GM12875 (cell line): ENCODE data around the gene WIPF3.

Experiments used
- H3K4me3 ChIP-seq: one replicate; pipeline ENCODE4 v1.5.1; 2011; ENCODE audit warnings: low read depth, low read length, control low read depth
- CTCF ChIP-seq: IDR thresholded peaks from 2 replicates; pipeline ENCODE4 v1.5.1; 2011; ENCODE audit warnings: low read depth, mild to moderate bottlenecking, control low read depth, inconsistent platforms, low read length, moderate library complexity, borderline replicate concordance; ENCODE audit not compliant: insufficient read depth

The WIPF3 gene

GRCh38 chr7:29833929-29834328 is 27.6 kb downstream of the WIPF3 start:
- H3K4me3 ChIP-seq = no peak overlapping the region
- no peak for TF ChIP-seq CTCF

- no peak for TF ChIP-seq CTCF
- H3K4me3 ChIP-seq = no peak overlapping the region
Observed at GRCh38 chr7:29835718-29836117, 29.4 kb downstream of the WIPF3 start.

GRCh38 chr7:29839302-29839701 is 33.0 kb downstream of the WIPF3 start:
- TF ChIP-seq CTCF = no peak

GRCh38 chr7:29839921-29840320 is 33.6 kb downstream of the WIPF3 start:
- no peak overlapping the region for H3K4me3 ChIP-seq
- TF ChIP-seq CTCF = no peak

More at GRCh38 chr7:29839302-29839701, 33.0 kb downstream of the WIPF3 start:
- H3K4me3 ChIP-seq = no peak overlapping the region

GRCh38 chr7:29840701-29841100 is 34.4 kb downstream of the WIPF3 start:
- H3K4me3 ChIP-seq = no peak overlapping the region
- TF ChIP-seq CTCF = no peak

GRCh38 chr7:29841926-29842701 is 35.8 kb downstream of the WIPF3 start:
- H3K4me3 ChIP-seq = no peak overlapping the region
- no peak for TF ChIP-seq CTCF

GRCh38 chr7:29843093-29843492 is 36.8 kb downstream of the WIPF3 start:
- no peak overlapping the region for H3K4me3 ChIP-seq
- no peak for TF ChIP-seq CTCF
